Left cardiac atrium (tissue), 4 donors: ENCODE data around the gene FRK. TPM values are rescaled to one million over a fixed set of nuclear protein-coding genes. Genes with fewer than 3 reads are reported as not detected.

Source experiments
- ATAC-seq, 2 donors: fragments of 200-7000 bp; cut with Tn5 transposase; one replicate each; pipeline ENCODE4 v1.9.1; 2020; ENCODE audit warnings: mild to moderate bottlenecking in 2 of 2, moderate library complexity in 2 of 2
- DNase-seq: peaks from one replicate; pipeline ENCODE4 v3.0.0-alpha.2; 2020
- intact Hi-C, 2 donors: fragments of 100-400 bp; cut with DNase I; formaldehyde crosslinking; loops; one replicate each; pipeline versions ENCODE4 v1.14.1 to v1.15.1; 2022 to 2023
- total RNA-seq, 2 donors: library from RNA; stranded (reverse); fragmentation: NEBNext Ultra II Directional; extraction: Animal tissue kit (Norgen Biotek cat#: 25700); gene quantifications; one replicate each; pipeline ENCODE4 v1.2.1, GENCODE V29; 2021
- donor health status: DM: no; HTN: yes; CAD: no.
- donor health status: DM: no; HTN: yes; CAD: no; lungs with severe emphysema.
- donor health status: DM: yes; HTN: yes; CAD: no.
- donor health status: Dilated cardiomyopathy.

The FRK gene
- total RNA-seq, 2 donors from 2014 or later = 4.0 to 4.8 TPM

DNA sequence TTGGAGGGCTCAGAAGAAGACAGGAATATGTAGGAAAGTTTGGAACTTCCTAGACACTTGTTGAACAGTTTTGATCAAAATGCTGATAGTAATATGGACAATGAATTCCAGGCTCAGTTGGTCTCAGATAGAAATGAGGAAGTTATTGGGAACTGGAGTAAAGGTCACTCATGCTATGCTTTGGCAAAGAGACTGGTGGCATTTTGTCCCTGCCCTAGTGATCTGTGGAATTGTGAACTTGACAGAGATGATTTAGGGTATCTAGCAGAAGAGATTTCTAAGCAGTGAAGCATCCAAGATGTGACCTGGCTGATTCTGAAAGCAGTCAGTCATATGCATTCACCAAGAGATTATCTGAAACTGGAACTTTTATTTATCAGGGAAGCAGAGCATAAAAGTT lies 45.1 kb downstream of the FRK start:
- DNase-seq (no peak), ATAC-seq (no peak)
- intact Hi-C loops = loop anchor here in 1 of 2 donors (10.0 kb wide), 1 partner anchor 79 kb away; no protein-coding TSS in a partner anchor

DNA sequence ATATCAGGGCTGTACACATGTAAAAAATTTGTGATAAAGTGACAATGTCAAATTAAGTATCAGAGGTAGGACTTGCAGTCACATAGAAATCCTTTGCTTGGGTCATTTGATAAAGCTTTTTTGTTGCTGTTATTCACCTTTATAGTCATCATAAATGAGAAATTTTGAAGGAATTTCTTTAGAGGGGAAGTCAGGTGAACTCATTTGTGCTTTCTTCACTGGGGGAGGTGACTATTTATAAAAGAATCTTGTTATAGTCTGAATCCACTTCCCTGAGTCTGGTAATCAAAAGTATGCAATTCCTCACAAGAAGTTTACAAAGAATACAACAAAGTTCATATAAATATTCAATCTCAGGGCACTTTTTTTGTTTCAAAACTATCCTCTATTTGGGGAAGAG lies 47.7 kb downstream of the FRK start:
- ATAC-seq = no peak
- no peak for DNase-seq
- intact Hi-C loops = loop anchor here in 1 of 2 donors (10.0 kb wide), 1 partner anchor 82 kb away; no protein-coding TSS in a partner anchor

DNA sequence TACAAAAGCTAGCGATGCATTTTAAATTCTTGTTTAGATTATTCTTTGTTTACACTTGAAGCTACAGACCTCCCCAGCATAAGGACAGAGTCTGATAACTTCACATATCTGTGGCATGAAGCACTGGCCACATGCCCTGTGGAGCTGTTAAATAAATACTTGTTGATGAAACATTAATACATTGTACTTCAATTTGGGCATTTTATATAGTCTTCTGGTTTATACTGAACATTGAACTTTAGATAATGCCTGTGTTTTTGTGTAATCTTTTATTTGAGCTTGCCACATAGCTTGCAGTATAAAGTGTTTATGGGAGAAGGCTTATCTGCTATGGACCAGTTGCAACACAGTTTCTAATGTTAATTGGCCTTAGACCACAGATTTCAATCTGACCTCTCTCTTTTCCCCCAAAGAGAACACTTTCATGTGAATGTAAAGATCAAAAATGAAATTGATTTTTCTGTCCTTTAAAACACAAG lies 48.2 kb downstream of the FRK start:
- DNase-seq (no peak), ATAC-seq (no peak)
- intact Hi-C loops = loop anchor here in 1 of 2 donors (10.0 kb wide), 1 partner anchor 82 kb away; no protein-coding TSS in a partner anchor

DNA sequence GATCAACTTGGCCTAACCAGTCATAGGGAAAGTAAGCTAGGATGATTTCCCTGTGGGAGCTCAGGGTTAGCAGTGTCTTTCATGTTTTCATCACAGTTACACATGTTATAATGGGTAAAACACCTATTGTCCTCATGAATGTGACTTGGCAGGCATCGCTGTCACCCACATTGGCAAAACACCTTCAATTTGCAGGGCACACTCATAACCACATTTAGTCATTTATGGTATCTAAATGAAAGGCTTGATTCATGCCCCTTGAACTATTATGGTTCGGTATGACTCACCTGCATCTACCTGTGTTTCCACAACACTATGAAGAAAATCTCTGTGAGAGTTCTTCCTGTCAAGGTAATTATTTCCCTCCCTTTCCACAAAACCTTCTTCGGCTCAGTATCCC lies 49.2 kb downstream of the FRK start:
- no peak for DNase-seq
- ATAC-seq = no peak
- intact Hi-C loops = loop anchor here in 1 of 2 donors (10.0 kb wide), 1 partner anchor 83 kb away; no protein-coding TSS in a partner anchor

DNA sequence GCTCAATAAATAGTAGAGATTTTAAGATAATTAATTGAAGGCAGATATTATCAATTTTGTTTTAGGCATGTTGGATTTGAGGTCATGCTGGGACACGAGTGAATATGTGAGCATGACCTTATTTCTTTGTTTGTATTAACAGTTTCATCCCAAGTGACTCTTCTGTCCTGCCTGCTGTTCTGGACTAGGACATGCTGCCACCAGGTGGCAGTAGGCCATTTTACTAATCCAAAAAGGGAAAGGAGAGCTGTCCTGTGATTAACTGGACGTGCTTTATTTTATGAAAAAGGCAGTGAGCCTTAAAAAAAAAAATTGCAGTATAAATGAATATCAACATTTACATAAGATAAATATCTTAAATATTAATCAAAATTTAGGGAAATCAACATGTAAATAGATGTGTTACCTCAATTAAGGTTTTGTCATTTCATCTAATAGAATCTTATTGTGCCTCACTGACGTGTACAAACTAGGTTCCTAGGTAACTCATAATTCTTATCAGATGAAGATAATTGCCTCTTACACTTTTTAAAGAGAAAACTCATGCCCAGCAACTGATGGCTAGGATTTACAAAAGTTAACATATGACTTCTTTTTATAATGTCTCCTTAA lies 49.8 kb downstream of the FRK start:
- ATAC-seq = peak; percentile 67 to 87
- intact Hi-C loops = loop anchor here (1.0 to 10.0 kb wide), 2 partner anchors 84 to 86 kb away; no protein-coding TSS in a partner anchor

DNA sequence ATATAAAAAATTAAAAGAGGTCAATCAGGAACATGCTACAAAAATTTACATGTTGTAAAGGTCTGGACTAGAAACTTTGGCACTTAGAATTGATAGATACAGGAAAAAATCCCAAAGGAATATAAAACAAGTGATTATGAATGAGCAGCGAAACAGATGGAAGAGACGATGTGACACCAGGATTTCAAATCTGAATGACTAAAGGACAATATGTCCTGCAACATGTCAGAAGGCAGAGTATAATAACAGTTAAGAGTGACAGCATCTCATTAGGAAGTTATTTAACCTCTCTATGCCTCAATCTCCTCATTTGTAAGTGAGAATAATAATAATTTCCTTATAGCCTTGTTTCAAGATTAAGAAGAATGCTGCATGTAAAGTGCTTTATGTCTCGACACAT lies 50.3 kb downstream of the FRK start:
- ATAC-seq (no peak), DNase-seq (no peak)
- intact Hi-C loops = loop anchor here (1.0 to 10.0 kb wide), 2 partner anchors 84 to 87 kb away; no protein-coding TSS in a partner anchor

More for the DNA sequence above, 49.8 kb downstream of the FRK start:
- peak; percentile 78 for DNase-seq

DNA sequence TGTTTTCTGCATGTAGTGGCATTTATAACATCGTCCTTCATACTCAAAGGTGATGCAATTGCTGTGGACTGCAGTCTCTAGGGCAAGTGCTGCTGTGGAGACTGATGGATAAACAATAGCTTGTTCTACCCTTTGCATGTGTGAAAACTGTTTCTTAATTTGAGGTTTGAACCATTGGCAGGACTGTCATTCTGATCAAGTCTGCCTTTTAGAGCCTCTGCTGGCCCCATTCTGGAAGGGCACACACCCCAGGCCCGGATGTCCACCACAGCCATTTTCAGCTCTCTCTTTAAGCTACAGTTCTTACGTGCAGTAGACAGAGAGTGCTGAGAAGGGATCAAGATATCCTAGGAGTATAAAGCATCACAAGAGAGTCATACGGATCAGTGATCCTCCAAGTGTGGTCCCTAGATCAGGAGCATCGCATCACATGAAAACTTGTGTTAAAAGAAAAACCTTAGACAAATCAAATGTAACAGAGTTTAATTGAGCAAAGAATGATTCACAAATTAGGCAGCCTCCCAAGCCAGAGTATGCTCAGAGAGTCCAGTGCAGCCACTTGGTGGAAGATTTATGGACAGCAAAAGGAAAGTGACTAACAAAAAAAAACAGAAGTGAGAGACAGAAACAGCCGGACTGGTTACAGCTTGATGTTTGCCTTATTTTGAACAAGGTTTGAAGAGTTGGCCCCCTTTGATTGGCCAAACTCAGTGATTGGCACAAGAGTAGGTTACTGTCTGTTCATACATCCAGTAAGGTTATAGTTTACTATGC lies 52.0 kb downstream of the FRK start:
- peak; percentile 35 to 67 for ATAC-seq
- DNase-seq = peak; percentile 17
- intact Hi-C loops = no loop called here

DNA sequence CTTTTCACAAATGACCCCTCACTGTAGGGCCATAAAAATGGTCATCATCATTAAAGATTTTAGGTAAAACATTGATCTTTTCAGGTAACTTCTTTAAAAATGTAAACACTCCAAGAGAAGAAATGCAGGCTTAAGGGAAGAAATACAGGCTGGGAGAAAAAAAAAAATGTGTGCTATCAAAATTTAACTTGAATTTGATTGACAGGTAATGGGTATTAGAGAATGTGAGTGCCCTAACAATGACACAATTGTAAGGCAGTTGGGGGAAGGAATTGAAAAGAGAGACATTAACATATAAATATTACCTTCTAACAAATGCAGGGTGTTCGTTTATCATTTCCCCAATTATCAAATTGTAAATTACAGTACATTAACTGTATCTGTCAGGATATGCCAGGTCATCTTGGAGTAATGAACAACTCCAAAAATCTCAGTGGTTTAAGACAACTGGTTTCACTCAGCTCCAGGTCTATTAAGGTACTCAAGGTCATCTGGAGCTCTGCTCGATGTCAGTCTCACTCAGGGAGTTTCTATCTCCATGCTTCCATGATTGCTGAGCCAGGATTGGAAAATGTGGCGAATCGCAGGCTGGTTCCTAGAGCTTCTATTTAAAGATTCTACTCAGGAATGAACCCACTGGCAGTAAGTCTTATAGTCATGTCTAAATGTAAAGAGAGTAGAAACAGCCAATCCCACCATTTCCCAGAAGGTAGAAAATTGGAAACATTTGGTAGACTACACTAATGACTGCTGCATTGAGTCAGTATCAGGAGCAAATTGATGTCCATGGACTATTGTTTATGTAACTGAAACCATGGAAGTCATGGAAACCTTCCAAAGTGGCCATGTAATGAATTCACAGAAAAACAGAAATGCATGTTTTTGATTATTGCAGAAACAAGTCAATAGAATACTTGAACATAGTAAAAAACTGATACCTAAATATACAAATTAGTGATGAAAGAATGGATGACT lies 55.6 kb downstream of the FRK start:
- DNase-seq (no peak), ATAC-seq (peak; percentile 61 to 76)

DNA sequence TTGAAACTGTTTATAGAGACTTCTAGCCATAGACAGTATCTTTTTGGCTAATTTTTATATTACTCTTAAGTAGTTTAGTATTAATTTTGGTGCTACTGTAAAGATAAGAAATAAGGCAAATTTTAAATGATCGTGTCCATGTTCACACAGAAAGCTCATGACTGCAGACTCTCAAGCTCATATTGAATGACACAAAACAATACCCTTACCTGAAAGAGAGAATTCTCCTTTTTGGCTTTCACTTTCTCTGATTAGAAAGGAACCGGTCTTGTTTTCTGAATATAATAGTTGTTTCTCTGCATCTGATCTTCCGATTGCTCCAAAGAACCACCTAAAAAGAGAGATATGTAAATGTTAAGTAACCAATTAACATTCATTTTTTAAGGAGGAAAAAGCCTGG lies 57.0 kb downstream of the FRK start:
- intact Hi-C loops = no loop called here
- no peak for DNase-seq
- ATAC-seq = no peak

More for the DNA sequence above, 55.6 kb downstream of the FRK start:
- intact Hi-C loops = no loop called here

DNA sequence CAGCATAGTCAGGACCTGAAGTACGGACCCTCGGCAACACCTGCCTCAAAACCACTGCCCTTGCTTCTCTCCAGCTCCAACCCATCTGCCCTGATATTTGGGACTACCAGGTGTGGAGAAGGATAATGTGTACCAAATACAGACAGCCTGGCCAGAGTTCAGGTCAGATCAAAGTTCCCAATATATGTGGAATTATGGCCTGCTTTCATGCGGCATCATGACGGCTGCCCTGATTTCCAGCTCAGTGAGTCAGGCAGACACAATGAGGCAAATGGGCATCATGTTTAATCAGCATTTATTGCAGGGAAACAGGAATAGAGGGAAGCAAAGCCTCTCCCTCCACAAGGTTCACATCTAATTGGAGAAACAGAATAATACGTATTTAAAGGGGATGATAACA lies 57.9 kb downstream of the FRK start:
- DNase-seq (no peak), ATAC-seq (no peak)
- intact Hi-C loops = no loop called here

DNA sequence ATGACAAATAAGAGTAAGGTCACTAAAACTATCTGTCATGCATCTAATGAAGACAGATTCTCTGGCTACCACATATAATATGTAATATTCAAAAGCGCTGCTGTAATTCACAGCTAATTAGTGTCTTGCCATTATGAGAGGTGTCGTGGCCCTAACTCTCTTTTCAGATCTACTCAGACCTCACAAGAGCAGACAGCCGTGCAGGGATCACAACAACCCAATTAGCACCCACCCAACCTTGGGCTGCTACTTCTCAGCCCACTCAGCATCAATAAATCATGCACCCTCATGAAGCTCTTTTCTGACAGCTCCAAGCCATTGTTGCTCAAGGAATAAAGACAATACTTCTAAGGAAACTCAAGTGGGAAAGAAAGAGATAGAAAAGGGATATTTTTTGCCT lies 61.5 kb downstream of the FRK start:
- intact Hi-C loops = no loop called here
- ATAC-seq (no peak), DNase-seq (no peak)

DNA sequence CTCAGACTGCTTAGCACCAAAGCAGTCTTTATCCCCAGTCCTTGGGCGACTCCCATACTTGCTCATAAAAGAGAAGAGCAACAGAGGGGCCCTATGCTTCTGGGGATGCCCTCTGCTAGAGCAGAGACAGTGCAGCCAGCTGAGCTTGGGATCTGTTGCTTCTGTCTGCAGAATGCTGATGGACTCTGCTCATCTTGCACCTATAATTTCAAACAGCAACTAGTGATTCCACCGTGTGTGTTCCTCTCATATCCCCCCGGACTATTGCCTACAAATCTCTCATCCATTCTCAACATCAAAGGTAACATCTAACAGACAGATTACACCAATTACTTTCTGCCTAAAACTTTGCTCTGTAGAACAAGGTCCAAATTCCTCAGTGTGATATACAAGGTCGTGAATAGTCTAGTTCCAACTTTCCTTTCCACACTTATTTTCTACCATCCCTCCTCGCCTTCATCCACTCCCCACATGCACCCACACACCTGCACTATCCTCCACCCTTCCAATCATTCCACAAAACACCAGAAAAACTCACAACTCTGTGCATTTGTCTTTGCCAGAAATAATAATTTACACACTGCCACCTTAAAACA lies 62.6 kb downstream of the FRK start:
- DNase-seq (no peak), ATAC-seq (no peak)
- intact Hi-C loops = no loop called here

DNA sequence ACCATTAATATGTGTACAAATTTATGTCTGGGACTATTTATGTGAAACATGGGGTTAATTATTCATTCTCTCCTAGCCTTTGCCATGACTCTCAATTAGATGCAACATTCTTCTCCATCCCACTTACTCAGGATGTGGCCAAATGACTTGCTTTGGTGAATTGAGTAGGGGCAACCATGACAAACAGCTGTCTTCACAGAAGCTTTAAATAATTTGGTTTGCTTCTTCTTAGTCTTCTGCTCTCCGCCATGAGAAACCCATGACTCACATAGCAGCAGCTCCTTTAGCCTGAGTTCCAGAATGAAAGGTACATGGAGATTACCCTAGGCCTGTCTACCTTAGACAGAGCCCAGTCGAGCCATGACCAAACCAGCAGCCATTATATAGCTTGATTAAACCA lies 74.7 kb downstream of the FRK start:
- ATAC-seq (no peak), DNase-seq (no peak)
- intact Hi-C loops = no loop called here

DNA sequence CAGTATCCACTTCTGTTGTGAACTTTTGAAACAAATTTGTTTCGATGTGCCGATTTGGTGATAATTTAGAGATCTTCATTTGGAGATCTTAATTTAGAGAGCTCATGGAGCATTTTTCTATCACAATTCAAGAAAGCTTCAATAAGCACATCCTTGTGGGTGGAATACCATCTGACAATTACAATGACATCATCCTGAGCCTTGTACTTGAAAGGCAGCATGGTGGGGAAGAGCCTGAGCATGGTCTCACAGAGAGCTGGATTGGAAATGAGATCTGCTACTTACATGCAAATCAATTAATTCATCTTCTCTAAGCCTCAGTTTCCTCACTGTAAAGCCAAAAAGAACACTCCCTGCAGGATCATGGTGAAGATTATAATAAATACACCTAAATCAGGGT lies 75.9 kb downstream of the FRK start:
- ATAC-seq = no peak
- intact Hi-C loops = no loop called here
- no peak for DNase-seq

DNA sequence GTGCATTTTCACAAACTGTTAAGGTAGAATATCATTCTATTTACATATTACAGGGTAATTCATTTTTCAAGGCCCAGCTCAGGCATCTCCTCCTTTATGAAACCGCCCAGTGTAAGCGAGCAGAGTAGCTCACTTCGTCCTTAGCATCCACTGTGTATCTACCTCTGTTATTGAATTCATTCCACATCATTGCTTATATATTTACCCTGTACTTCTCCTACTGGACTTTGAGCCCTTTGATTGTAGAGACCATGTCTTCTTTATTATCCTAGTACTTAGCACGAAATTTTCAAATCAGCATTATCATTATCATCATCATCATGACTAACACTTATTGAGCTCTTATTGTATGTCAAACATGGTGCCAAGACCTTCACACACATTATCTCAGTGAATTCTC lies 76.7 kb downstream of the FRK start:
- ATAC-seq = no peak
- DNase-seq = no peak
- intact Hi-C loops = no loop called here

DNA sequence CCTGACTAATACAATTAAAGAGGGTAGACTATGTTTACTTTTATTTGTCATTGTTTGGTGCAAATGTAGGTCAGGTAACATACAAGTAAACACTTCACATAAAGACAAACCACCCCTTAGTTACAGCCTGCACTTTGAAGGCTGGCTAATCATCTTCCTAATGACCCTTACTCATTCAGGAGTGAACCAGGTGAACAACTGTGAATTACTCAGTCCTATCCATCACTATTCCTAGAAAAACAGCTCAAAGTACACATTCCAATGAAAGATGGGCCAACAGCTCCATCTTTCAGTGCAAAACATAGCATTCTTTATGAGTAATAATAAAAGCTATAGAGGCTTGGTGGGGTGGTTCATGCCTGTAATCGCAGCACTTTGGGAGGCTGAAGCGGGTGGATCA lies 78.2 kb downstream of the FRK start:
- intact Hi-C loops = no loop called here
- no peak for DNase-seq
- ATAC-seq = no peak

DNA sequence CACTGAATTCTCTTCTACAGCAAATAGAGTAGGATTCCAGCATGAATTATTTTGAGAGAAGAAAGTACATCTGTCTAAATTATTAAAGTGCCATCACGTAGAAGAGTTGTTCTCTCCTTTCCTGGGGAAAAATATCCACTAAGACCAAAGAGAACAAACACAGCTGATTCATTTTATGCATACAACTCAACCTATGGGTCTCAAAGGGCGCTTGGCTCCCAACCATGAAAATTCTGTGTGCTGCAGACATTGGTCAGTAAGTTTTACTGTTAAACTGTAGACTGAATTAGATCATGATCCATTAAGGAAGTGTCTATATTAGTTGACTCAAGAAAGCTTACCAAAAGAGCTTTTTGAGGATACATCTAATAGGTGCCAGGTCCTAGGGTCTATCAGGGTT lies 83.5 kb downstream of the FRK start:
- ATAC-seq (no peak), DNase-seq (no peak)
- intact Hi-C loops = no loop called here

DNA sequence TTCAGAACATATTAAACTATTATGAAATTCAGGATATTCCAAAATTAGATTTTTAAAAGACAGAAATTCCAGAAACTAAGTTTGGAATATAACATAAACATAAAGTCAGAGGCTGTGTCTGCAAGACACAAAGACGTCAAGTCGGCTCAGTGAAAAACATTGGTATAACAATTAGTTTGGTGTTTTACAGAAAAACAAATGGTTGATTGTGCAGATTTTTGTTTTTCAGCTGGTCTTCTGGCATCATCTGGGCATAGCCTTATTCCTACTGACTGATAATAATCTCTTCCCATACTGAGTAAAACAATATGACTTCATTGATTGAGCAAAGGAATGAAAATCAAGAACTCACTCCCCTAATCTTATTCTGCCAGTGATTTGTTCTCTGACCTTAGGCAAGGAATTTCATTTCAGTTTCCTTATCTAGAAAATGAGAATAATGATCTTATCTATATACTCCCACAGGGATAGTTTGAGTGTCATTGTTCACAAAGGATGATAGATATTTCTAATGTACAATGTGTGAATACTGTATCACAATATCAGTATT lies 84.3 kb downstream of the FRK start:
- ATAC-seq (no peak), DNase-seq (no peak)
- intact Hi-C loops = no loop called here

DNA sequence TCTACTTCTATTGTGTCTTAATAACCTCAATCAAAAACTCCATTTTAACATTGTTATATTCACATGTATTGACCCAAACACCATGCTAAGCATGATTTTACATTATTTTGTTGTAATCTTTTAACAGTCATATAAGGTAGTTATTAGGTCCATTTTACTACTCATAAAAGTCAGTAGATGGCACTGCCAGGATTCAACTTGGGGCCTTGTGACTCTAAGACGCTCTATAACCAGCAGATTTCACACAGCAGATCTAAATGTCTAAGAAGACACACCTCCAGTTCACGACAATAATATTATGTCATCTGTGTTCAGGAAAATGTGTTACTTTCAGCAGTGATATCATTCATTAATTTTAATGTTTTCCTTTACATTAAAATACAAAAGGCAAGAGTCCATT lies 88.0 kb downstream of the FRK start:
- ATAC-seq (no peak), DNase-seq (no peak)
- intact Hi-C loops = no loop called here
